ENCODE results near the gene RNF145. TPM values are rescaled to one million over a fixed set of nuclear protein-coding genes. Genes with fewer than 3 reads are reported as not detected.

The RNF145 gene
- total RNA-seq, 1 donor from 2014 or later = 56.6 TPM

DNA sequence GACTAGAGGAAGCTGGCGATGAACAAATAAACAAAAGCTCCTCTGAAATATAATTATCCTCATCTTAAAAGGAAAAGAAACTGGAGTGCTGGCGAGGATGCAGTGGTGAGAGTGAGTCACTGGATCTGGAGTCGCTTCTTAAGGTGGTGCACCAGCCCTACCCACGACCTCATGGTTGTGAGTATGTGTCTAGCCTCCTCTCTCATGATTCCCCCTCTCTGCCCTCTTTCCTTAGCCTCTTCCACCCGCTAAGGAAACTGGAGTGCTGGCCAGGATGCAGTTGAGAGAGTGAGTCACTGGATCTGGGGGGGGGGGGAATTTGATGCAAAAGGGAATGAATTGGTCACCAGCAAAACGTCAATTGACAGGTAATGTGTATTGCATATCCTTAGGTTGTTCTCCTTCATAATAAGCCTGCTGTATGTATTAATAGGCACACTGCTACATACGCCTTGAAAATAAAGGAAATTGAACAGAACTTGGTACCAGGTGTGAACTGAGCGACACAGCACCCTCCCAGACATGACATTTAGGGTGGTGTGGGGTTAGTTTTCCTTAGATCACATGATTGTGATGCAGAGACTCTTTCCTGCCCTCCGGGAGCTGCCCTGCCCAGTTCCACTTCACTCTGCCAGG is 73.3 kb downstream of the RNF145 start:
- Mint-ChIP-seq H3K36me3 (ENCODE audit: insufficient read depth) (no peaks in the 10 kb centered on the region), H3K4me1 (ENCODE audit: low read depth) (no peaks in the 10 kb centered on the region), H3K9me3 (ENCODE audit: low read depth) (peaks cover 3% of the 10 kb centered on the region), H3K27ac (no peak overlapping the region), H3K4me3 (ENCODE audit: low read depth) (no peak overlapping the region), H3K27me3 (peaks cover 9% of the 10 kb centered on the region)
- TF ChIP-seq, protein P1, sequence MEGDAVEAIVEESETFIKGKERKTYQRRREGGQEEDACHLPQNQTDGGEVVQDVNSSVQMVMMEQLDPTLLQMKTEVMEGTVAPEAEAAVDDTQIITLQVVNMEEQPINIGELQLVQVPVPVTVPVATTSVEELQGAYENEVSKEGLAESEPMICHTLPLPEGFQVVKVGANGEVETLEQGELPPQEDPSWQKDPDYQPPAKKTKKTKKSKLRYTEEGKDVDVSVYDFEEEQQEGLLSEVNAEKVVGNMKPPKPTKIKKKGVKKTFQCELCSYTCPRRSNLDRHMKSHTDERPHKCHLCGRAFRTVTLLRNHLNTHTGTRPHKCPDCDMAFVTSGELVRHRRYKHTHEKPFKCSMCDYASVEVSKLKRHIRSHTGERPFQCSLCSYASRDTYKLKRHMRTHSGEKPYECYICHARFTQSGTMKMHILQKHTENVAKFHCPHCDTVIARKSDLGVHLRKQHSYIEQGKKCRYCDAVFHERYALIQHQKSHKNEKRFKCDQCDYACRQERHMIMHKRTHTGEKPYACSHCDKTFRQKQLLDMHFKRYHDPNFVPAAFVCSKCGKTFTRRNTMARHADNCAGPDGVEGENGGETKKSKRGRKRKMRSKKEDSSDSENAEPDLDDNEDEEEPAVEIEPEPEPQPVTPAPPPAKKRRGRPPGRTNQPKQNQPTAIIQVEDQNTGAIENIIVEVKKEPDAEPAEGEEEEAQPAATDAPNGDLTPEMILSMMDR (IDR thresholded peaks at IDR 0.05; ENCODE audit: unreplicated experiment) = no peak
- no peak for DNase-seq (ENCODE audit: low spot score, unreplicated experiment)

DNA sequence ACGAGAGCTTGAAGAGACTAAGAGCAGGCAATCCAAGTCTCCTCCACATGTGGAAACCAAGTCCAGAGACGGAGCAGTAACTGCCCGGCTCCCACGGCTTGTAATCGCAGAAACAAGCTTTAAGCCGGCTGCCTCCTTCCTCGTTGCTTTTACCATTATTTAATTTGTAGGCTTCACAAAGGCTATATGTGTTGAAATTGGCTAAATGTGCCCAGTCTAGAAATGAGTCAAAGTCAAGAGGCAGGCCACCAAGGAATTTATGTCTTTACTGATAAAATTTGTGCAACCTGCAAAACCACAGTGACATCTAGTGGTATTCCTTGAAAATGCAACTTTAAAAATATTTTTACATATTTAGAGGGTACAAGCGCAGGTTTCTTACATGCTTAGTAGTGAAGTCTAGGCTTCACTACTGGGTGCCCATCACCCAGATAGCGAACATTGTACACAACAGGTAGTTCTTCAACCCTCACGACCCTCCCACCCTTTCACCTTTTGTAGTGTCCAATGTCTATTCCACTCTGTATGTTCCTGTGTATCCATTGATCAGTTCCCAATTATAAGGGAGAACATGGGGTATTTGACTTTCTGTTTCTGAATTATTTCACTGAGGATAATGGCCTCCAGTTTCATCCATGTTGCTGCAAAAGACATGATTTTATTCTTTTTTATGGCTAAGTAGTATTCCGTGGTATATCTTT is 76.2 kb downstream of the RNF145 start:
- Mint-ChIP-seq H3K4me3 (ENCODE audit: low read depth) (no peak overlapping the region), H3K4me1 (ENCODE audit: low read depth) (peaks cover 3% of the 10 kb centered on the region), H3K9me3 (ENCODE audit: low read depth) (no peaks in the 10 kb centered on the region), H3K36me3 (ENCODE audit: insufficient read depth) (no peaks in the 10 kb centered on the region), H3K27me3 (peaks cover 12% of the 10 kb centered on the region), H3K27ac (no peak overlapping the region)
- DNase-seq (ENCODE audit: low spot score, unreplicated experiment) = no peak
- TF ChIP-seq, protein P1 (IDR thresholded peaks at IDR 0.05; ENCODE audit: unreplicated experiment) = peak; percentile 84

DNA sequence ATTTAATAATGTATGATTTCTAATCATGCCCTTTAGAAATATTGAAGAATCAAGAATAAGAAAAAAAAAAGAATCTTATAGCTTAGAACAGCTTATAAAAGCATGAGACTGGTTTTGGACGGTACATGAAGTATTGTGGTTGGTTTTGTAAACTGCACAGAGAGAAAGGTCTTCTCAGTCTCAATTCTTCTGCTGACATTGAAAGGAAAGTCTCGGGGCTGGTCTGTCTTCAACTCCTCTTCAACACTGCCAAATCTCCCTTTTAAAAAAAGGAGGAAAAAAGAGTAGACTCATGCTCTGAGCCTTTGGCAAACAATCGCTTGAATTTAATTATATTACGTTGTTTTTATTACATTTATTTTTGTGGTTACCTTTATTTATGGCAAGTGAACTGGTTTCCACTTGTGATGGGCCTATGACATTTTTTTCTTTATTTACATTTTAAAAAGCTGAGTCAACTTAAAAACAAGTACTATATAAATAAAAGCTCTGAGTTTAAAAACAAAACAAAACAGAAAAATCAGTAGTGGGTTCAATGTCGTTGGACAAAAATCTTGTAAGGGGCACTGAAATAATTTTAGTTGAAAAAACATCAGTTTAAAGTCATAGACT is 76.8 kb downstream of the RNF145 start:
- Mint-ChIP-seq H3K4me3 (ENCODE audit: low read depth) (no peak overlapping the region), H3K9me3 (ENCODE audit: low read depth) (peaks cover 3% of the 10 kb centered on the region), H3K27me3 (peaks cover 12% of the 10 kb centered on the region), H3K36me3 (ENCODE audit: insufficient read depth) (no peaks in the 10 kb centered on the region), H3K4me1 (ENCODE audit: low read depth) (peaks cover 3% of the 10 kb centered on the region), H3K27ac (no peak overlapping the region)
- no peak for DNase-seq (ENCODE audit: low spot score, unreplicated experiment)
- TF ChIP-seq, protein P1 (IDR thresholded peaks at IDR 0.05; ENCODE audit: unreplicated experiment) = no peak

DNA sequence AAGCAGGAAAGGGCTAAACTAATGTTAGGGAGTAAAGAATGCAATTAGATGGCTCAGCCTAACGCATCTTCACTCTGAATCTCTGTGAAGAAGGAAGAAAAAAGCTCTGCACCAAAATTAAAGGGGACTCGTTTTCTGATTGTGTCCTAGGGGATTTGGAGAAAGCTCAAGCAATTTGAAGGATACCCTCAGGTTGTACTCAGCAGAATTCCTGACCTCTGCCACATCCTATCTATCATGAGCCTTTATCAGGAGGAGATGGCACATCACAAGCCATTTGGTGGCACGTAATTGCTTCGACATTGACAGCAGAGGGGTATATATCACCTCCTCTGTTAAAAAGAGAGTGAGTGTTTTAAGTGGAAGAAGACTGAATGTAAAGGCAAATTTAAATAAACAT is 77.4 kb downstream of the RNF145 start:
- no peak overlapping the region for H3K27ac Mint-ChIP-seq
- H3K9me3 Mint-ChIP-seq (ENCODE audit: low read depth) = peaks cover 3% of the 10 kb centered on the region
- peaks cover 3% of the 10 kb centered on the region for H3K4me1 Mint-ChIP-seq (ENCODE audit: low read depth)
- no peak for DNase-seq (ENCODE audit: low spot score, unreplicated experiment)
- peaks cover 12% of the 10 kb centered on the region for H3K27me3 Mint-ChIP-seq
- TF ChIP-seq, protein P1 (IDR thresholded peaks at IDR 0.05; ENCODE audit: unreplicated experiment) = no peak
- H3K36me3 Mint-ChIP-seq (ENCODE audit: insufficient read depth) = no peaks in the 10 kb centered on the region
- no peak overlapping the region for H3K4me3 Mint-ChIP-seq (ENCODE audit: low read depth)

DNA sequence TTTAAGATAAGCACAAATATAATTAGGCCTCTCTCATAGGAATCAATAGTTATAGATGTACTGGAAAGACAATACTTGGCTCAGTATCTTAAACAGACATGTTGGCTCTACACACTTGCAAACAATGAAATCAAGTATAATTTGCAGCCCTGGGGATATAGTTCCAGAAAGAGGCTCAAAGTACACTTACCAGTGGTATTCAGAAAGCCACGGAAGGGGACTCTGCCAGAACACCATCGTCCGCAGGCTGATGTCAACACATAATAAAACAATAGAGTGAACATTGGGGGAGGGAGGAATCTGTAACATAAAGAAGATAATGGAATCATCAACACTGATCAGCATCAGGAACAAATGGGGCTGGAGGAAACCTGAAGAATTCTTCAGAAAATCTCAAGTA is 78.5 kb downstream of the RNF145 start:
- H3K36me3 Mint-ChIP-seq (ENCODE audit: insufficient read depth) = no peaks in the 10 kb centered on the region
- TF ChIP-seq, protein P1 (IDR thresholded peaks at IDR 0.05; ENCODE audit: unreplicated experiment) = no peak
- no peak overlapping the region for H3K27ac Mint-ChIP-seq
- H3K4me3 Mint-ChIP-seq (ENCODE audit: low read depth) = no peak overlapping the region
- H3K9me3 Mint-ChIP-seq (ENCODE audit: low read depth) = peaks cover 3% of the 10 kb centered on the region
- DNase-seq (ENCODE audit: low spot score, unreplicated experiment) = no peak
- H3K4me1 Mint-ChIP-seq (ENCODE audit: low read depth) = peaks cover 3% of the 10 kb centered on the region
- H3K27me3 Mint-ChIP-seq = peaks cover 12% of the 10 kb centered on the region

Data from progenitor cell of endocrine pancreas (in vitro differentiated cells).